K562 (cell line): ENCODE data around the gene PILRA. TPM values are rescaled to one million over a fixed set of nuclear protein-coding genes. Genes with fewer than 3 reads are reported as not detected.

Experiments used
- CHD7 ChIP-seq: fragments of 200-600 bp; sonication (generic); IDR thresholded peaks from one replicate; pipeline ENCODE4 v1.6.1; 2012; ENCODE audit warnings: mild to moderate bottlenecking, low read depth, low read length, inconsistent platforms
- GTF2F1 ChIP-seq: IDR thresholded peaks from 2 replicates; pipeline ENCODE4 v1.6.1; 2011; ENCODE audit warnings: low read depth, low read length, improper control_type of control experiment
- KAT2B ChIP-seq: IDR thresholded peaks from one replicate; pipeline ENCODE4 v1.6.1; 2012; ENCODE audit warnings: low read depth, mild to moderate bottlenecking, control low read depth, inconsistent platforms, low read length, moderate library complexity
- KAT7 ChIP-seq: sonication (generic); formaldehyde crosslinking; IDR thresholded peaks from 2 replicates; pipeline ENCODE4 v1.8.0; 2022; ENCODE audit warnings: missing genetic modification reagents, mild to moderate bottlenecking, borderline replicate concordance
- MLLT1 ChIP-seq, 2 experiments: fragments of 450-650 bp; IDR thresholded peaks; 2 replicates each; pipeline ENCODE4 v1.6.1; 2016
- POLR2AphosphoS5 ChIP-seq: IDR thresholded peaks from 2 replicates; pipeline ENCODE4 v1.6.1; 2011; ENCODE audit warnings: mild to moderate bottlenecking, low read depth, low read length, moderate library complexity; ENCODE audit not compliant: control insufficient read depth, insufficient read depth
- SAP30 ChIP-seq: fragments of 200-600 bp; sonication (generic); IDR thresholded peaks from 2 replicates; pipeline ENCODE4 v1.6.1; 2012; ENCODE audit warnings: borderline replicate concordance, low read depth, mild to moderate bottlenecking, moderate library complexity, low read length, control low read depth, inconsistent platforms; ENCODE audit not compliant: insufficient read depth, poor library complexity, severe bottlenecking
- TCF3 ChIP-seq: sonication (generic); formaldehyde crosslinking; IDR thresholded peaks from 2 replicates; pipeline ENCODE4 v1.4.0; 2020; ENCODE audit warnings: mild to moderate bottlenecking, missing genetic modification reagents
- TEAD4 ChIP-seq, 2 experiments: sonication (generic) in 1 of 2; formaldehyde crosslinking in 1 of 2; IDR thresholded peaks; 2 replicates each; pipeline versions ENCODE4 v1.6.1 to v1.8.0; 2012 to 2022; ENCODE audit warnings: borderline replicate concordance in 1 of 2, inconsistent platforms in 1 of 2, low read length in 1 of 2, mild to moderate bottlenecking in 1 of 2, missing genetic modification reagents in 1 of 2
- TOE1 ChIP-seq, 2 experiments: fragments of 450-650 bp in 1 of 2; sonication (generic) in 1 of 2; formaldehyde crosslinking in 1 of 2; IDR thresholded peaks; 2 replicates each; pipeline versions ENCODE4 v1.7.1 to v1.8.0; 2016 to 2022; ENCODE audit warnings: borderline replicate concordance in 2 of 2, mild to moderate bottlenecking in 2 of 2, antibody characterized with exemption in 1 of 2, inconsistent platforms in 1 of 2, low read depth in 1 of 2, missing genetic modification reagents in 1 of 2, moderate library complexity in 1 of 2
- ZNF764 ChIP-seq: fragments of 250-450 bp; sonication (Bioruptor Pico); IDR thresholded peaks from 2 replicates; pipeline ENCODE4 v1.4.0; 2020; ENCODE audit warnings: low read depth, mild to moderate bottlenecking, moderate library complexity
- polyA plus RNA-seq, 8 experiments: library from polyadenylated mRNA; depleted of rRNA in 4 of 8; stranded (reverse) in 5 of 8; unstranded in 3 of 8; fragments of >200 nt; fragmentation: Nextera tagmentation in 2 of 8; fragmentation: Illumina TruSeq in 1 of 8; extraction: Ambion mirVana in 2 of 8; extraction: Trizol in 1 of 8; gene quantifications; 2 replicates each; pipeline versions ENCODE4 v1.2.1 to v1.2.3, GENCODE V29; 2011 to 2014; ENCODE audit warnings: inconsistent platforms in 1 of 8, missing spikeins in 1 of 8
- total RNA-seq, 7 experiments: library from RNA; depleted of rRNA in 6 of 7; stranded (reverse); fragments of >200 nt in 6 of 7; fragmentation: Illumina TruSeq in 2 of 7; extraction: Trizol in 2 of 7; gene quantifications; 2 replicates each; pipeline versions ENCODE4 v1.2.1 to v1.2.3, GENCODE V29; 2011 to 2021; ENCODE audit warnings: low replicate concordance in 1 of 7

PILRA gene
- total and polyA plus RNA-seq, 9 of the 15 experiments (the other 6 are each of a cell fraction or from before 2014, with no cell fraction given), result 0.13 to 1.8 (median 0.62) TPM

- peak; percentile 62 for TF ChIP-seq CHD7
- TF ChIP-seq MLLT1 (IDR thresholded peaks at IDR 0.05), result peak in 1 of 2 experiments; percentile 15; a peak in 1 of 4 replicates
- TF ChIP-seq KAT2B, result no peak
- peak; percentile 63; the same call in 1 of the 2 replicates for TF ChIP-seq POLR2AphosphoS5
- TF ChIP-seq KAT7 (CRISPR knock-in tag), result peak; percentile 96
- peak; percentile 41; the same call in 1 of the 2 replicates for TF ChIP-seq TOE1 (IDR thresholded peaks at IDR 0.05; ENCODE audit: borderline replicate concordance)
- TF ChIP-seq TOE1 (CRISPR knock-in tag; IDR thresholded peaks at IDR 0.05; ENCODE audit: borderline replicate concordance, low read depth), result no peak
- TF ChIP-seq TEAD4 (IDR thresholded peaks at IDR 0.05; ENCODE audit: low read length), result 0 out of 2 replicates have a peak, but pooled peaks have one; percentile 29
- no peak for TF ChIP-seq TEAD4 (CRISPR knock-in tag; IDR thresholded peaks at IDR 0.05; ENCODE audit: borderline replicate concordance)
- TF ChIP-seq TCF3 (CRISPR knock-in tag), result peak; percentile 27; the same call in 1 of the 2 replicates
- TF ChIP-seq SAP30, result no peak
- TF ChIP-seq ZNF764 (CRISPR knock-in tag), result no peak
- no peak for TF ChIP-seq GTF2F1
Observed at GRCh38 chr7:100435401-100436304, 62.4 kb downstream of the PILRA start (continued).
